ENCODE data around the gene SUGCT.

- no peak for TF ChIP-seq PAX5 (IDR thresholded peaks at IDR 0.05; ENCODE audit: insufficient read depth, low read length, severe bottlenecking)
- no peak for TF ChIP-seq POLR2A (IDR thresholded peaks at IDR 0.05; ENCODE audit: low read depth, low read length)
- TF ChIP-seq POLR2AphosphoS5 (IDR thresholded peaks at IDR 0.05; ENCODE audit: low read depth, low read length), result no peak
- TF ChIP-seq TAF1 (IDR thresholded peaks at IDR 0.05; ENCODE audit: low read depth, low read length), result no peak
- no peak for TF ChIP-seq SPI1 (IDR thresholded peaks at IDR 0.05; ENCODE audit: low read depth, low read length)
Observed at GRCh38 chr7:40722242-40722641, 587.4 kb downstream of the SUGCT start.
